Body of pancreas (tissue), 4 donors: ENCODE measurements around the gene SLC51B. TPM values are rescaled to one million over a fixed set of nuclear protein-coding genes. Genes with fewer than 3 reads are reported as not detected.

Source experiments
- ATAC-seq: fragments of 150-250 bp; one replicate; pipeline ENCODE4 v1.9.1; 2016
- DNase-seq, 4 donors: peaks; one replicate each; pipeline ENCODE4 v3.0.0-alpha.2; 2019
- H3K27ac ChIP-seq, 4 donors: fragments of 200-600 bp; sonication (generic); 1 replicate in 3 of 4; 2 replicates in 1 of 4; pipeline versions ENCODE4 v1.5.1 to v1.6.1; 2016 to 2019; ENCODE audit warnings: mild to moderate bottlenecking in 1 of 4, mixed read lengths in 1 of 4, moderate library complexity in 1 of 4
- H3K27me3 ChIP-seq, 2 donors: fragments of 200-600 bp; sonication (generic); one replicate each; pipeline ENCODE4 v1.6.0; 2016; ENCODE audit warnings: mild to moderate bottlenecking in 1 of 2
- H3K36me3 ChIP-seq, 2 donors: fragments of 200-600 bp; sonication (generic); replicated peaks in 1 of 2; 2 replicates each; pipeline ENCODE4 v1.5.1; 2016; ENCODE audit warnings: low read depth in 2 of 2; ENCODE audit not compliant: insufficient read depth in 1 of 2
- H3K4me1 ChIP-seq: fragments of 200-600 bp; sonication (generic); one replicate; pipeline ENCODE4 v1.6.0; 2016
- H3K4me3 ChIP-seq, 2 donors: fragments of 200-600 bp; sonication (generic); 1 replicate in 1 of 2; 2 replicates in 1 of 2; pipeline ENCODE4 v1.5.1; 2016 to 2019
- H3K9me3 ChIP-seq, 3 donors: fragments of 200-600 bp; sonication (generic); 1 replicate in 2 of 3; 2 replicates in 1 of 3; pipeline ENCODE4 v1.5.1; 2016
- POLR2A ChIP-seq, 3 donors: fragments of 450-650 bp; IDR thresholded peaks; one replicate each; pipeline ENCODE4 v1.6.1; 2016; ENCODE audit warnings: antibody characterized with exemption in 3 of 3, mild to moderate bottlenecking in 2 of 3
- WGBS, 2 donors: methylation state at CpG; one replicate each; pipeline ENCODE4 v1.1.5; 2017; 5-methylcytosine and 5-hydroxymethylcytosine counted together
- intact Hi-C: fragments of 100-400 bp; cut with DNase I; formaldehyde crosslinking; loops from one replicate; pipeline ENCODE4 v1.15.1; 2023
- total RNA-seq, 2 donors: library from RNA; depleted of rRNA; stranded (reverse); fragments of >200 nt; gene quantifications; one replicate each; pipeline ENCODE4 v1.1.0, GENCODE V29; 2016
- TF ChIP-seq, protein P1 (sequence below), 7 experiments: fragments of 450-650 bp in 4 of 7; fragments of 200-600 bp in 3 of 7; sonication (generic) in 3 of 7; IDR thresholded peaks; one replicate each; pipeline ENCODE4 v1.5.1; 2016 to 2019; ENCODE audit warnings: antibody characterized with exemption in 7 of 7

SLC51B gene
- total RNA-seq, 2 donors from 2014 or later, result not detected

DNA sequence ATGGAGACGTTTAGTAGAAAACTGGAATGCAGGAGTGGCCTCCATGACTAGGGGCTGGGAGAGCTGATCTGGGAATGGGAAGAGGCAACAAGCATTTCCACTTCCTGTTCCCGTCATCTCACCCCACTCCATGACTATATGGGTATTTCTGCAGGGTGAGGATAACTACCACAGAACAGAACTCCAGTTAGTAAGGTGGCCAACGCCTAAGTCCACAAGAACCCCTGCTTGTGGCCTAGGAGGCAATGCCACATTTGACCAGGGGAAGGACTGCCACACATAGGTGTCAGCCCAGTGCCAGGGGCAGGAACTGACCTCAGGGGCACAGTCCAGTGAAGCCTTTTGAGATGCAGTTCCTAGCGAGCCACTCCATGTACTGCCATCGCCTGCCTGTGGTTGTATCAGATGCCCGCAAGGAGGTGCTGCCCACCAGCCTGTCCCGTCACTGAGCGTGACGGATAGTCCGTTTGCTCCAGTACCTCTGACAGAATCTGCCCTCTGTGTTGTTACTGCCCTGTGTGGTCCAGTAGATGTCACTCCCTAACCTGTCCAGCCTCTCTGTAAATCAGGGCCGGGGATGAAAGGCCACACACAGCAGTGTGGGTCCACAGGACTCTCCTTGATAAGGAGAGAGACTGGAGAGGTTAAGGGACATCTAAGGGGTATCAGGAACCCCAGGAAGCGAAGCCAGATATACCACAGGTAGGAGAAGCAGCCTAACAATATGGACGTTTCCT, 12.2 kb upstream of the SLC51B start:
- DNase-seq, result peak; percentile 54 to 71 (median 70)
- peak; percentile 39 for ATAC-seq
- no peaks in the 10 kb centered on the region for H3K27me3 ChIP-seq
- no peak overlapping the region for H3K4me3 ChIP-seq
- H3K9me3 ChIP-seq, result no peaks in the 10 kb centered on the region
- peaks cover 20% of the 10 kb centered on the region for H3K4me1 ChIP-seq
- H3K27ac ChIP-seq, result no peak overlapping the region
- WGBS, 2 donors, result 20 to 41% methylated on average over 7 to 13 of the region's 13 CpGs
- TF ChIP-seq POLR2A (IDR thresholded peaks at IDR 0.05), result no peak
- TF ChIP-seq, protein P1, sequence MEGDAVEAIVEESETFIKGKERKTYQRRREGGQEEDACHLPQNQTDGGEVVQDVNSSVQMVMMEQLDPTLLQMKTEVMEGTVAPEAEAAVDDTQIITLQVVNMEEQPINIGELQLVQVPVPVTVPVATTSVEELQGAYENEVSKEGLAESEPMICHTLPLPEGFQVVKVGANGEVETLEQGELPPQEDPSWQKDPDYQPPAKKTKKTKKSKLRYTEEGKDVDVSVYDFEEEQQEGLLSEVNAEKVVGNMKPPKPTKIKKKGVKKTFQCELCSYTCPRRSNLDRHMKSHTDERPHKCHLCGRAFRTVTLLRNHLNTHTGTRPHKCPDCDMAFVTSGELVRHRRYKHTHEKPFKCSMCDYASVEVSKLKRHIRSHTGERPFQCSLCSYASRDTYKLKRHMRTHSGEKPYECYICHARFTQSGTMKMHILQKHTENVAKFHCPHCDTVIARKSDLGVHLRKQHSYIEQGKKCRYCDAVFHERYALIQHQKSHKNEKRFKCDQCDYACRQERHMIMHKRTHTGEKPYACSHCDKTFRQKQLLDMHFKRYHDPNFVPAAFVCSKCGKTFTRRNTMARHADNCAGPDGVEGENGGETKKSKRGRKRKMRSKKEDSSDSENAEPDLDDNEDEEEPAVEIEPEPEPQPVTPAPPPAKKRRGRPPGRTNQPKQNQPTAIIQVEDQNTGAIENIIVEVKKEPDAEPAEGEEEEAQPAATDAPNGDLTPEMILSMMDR (IDR thresholded peaks at IDR 0.05), result peak; percentile 27 to 67 (median 61)
- no peaks in the 10 kb centered on the region for H3K36me3 ChIP-seq
- intact Hi-C loops, result no loop called here

- DNase-seq (no peak), ATAC-seq (no peak)
- WGBS, 2 donors, result 10 to 12% methylated on average over 4 of the region's 4 CpGs
- H3K9me3 ChIP-seq, result no peaks in the 10 kb centered on the region
- no peaks in the 10 kb centered on the region for H3K27me3 ChIP-seq
- intact Hi-C loops, result no loop called here
- no peak for TF ChIP-seq POLR2A (IDR thresholded peaks at IDR 0.05)
- TF ChIP-seq, protein P1 (IDR thresholded peaks at IDR 0.05), result peak in 4 of 7 experiments; percentile 27 to 37 (median 32)
- H3K36me3 ChIP-seq, result no peaks in the 10 kb centered on the region
- no peak overlapping the region for H3K4me3 ChIP-seq
- peaks cover 12% of the 10 kb centered on the region for H3K4me1 ChIP-seq
- no peak overlapping the region for H3K27ac ChIP-seq
Observed at GRCh38 chr15:65033659-65034269, 11.4 kb upstream of the SLC51B start.

- H3K4me1 ChIP-seq, result peaks cover 11% of the 10 kb centered on the region
- intact Hi-C loops, result no loop called here
- no peak overlapping the region for H3K4me3 ChIP-seq
- H3K36me3 ChIP-seq, result no peaks in the 10 kb centered on the region
- DNase-seq (no peak), ATAC-seq (no peak)
- H3K27ac ChIP-seq, result no peak overlapping the region
- H3K9me3 ChIP-seq, result no peaks in the 10 kb centered on the region
- 83 to 92% methylated on average over 11 of the region's 11 CpGs for WGBS, 2 donors
- TF ChIP-seq, protein P1 (IDR thresholded peaks at IDR 0.05), result no peak
- no peak for TF ChIP-seq POLR2A (IDR thresholded peaks at IDR 0.05)
- H3K27me3 ChIP-seq, result no peaks in the 10 kb centered on the region
Observed at GRCh38 chr15:65034719-65035118, 10.5 kb upstream of the SLC51B start.

DNA sequence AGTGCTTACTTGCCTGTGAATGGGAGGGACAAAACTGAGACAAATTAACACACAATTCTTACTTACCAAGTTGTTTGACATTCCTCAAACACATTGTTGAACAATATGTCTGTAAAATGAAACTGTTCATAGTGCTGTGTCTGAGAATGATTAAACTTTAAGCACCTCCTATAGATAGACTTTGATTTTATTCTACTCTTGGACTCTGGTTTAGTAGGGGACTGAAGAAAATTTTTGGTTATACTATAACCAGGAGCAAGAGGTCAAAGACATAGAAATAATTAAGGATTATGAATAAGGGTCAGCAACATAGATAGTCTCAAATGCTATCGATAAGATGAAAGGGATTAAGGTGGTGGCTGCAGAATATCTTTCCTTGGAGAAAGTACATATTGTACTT, 7.9 kb upstream of the SLC51B start:
- intact Hi-C loops, result no loop called here
- no peak for DNase-seq
- Histone ChIP-seq H3K9me3 (no peaks in the 10 kb centered on the region), H3K36me3 (no peaks in the 10 kb centered on the region), H3K27ac (no peak overlapping the region), H3K4me1 (peaks cover 11% of the 10 kb centered on the region), H3K4me3 (no peak overlapping the region), H3K27me3 (no peaks in the 10 kb centered on the region)
- TF ChIP-seq POLR2A (IDR thresholded peaks at IDR 0.05), result no peak
- TF ChIP-seq, protein P1 (IDR thresholded peaks at IDR 0.05), result no peak
- WGBS, 2 donors, result 55 to 80% methylated on average over 1 of the region's 1 CpG
- no peak for ATAC-seq
